Measurements from ENCODE around the gene DCAKD.

Gene DCAKD

DNA sequence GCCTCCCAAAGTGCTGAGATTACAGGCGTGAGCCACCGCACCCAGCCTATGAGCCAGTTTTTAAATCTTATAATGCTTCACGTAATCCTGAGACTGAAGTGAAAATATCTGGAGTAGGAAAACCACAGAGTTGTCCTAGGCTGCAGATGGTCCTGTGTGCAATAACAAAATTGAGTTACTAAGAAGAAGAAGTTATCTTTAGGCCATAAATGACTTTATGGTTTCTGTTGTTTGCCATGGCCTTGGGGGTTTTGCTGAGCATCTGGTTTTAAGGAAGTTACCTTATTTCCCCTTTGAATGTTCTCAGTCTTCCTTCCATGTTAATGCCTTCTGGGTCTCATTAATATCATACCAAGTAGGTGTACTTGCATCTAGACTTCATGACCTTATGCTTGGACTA is 26.2 kb upstream of the DCAKD start:
- no peak overlapping the region for H3K4me2 ChIP-seq (ENCODE audit: insufficient read depth, low read length, poor library complexity, severe bottlenecking)
- no peak overlapping the region for H2BK120ac ChIP-seq (ENCODE audit: low read depth, low read length)
- no peak overlapping the region for H3K4me3 ChIP-seq (ENCODE audit: low read length in 2 of 2)
- no peak overlapping the region for H2BK5ac ChIP-seq (ENCODE audit: low read length)
- no peak overlapping the region for H3K23ac ChIP-seq (ENCODE audit: low read depth, low read length, poor library complexity)
- H2BK15ac ChIP-seq (ENCODE audit: low read length): no peak overlapping the region
- WGBS, 2 donors (ENCODE audit: extremely low coverage in 2 of 2, insufficient read length in 2 of 2, insufficient replicate concordance in 1 of 2): no CpG with 5 or more reads among the region's 3 CpGs
- no peak overlapping the region for H3K9ac ChIP-seq (ENCODE audit: low read depth, low read length, poor library complexity)
- no peak overlapping the region for H2AFZ ChIP-seq (ENCODE audit: low read length)
- H3K14ac ChIP-seq (ENCODE audit: low read length): no peak overlapping the region
- no peaks in the 10 kb centered on the region for H3K27me3 ChIP-seq (ENCODE audit: control insufficient read depth in 3 of 3, insufficient read depth in 3 of 3, low read depth in 1 of 3, low read length in 3 of 3)
- no peak overlapping the region for H2AK5ac ChIP-seq (ENCODE audit: low read depth, low read length)
- no peak for DNase-seq (ENCODE audit: low spot score)
- H3K27ac ChIP-seq (replicated peaks; ENCODE audit: low read length): no peak overlapping the region
- H4K91ac ChIP-seq (ENCODE audit: low read depth, low read length, poor library complexity): no peak overlapping the region
- H2BK12ac ChIP-seq (ENCODE audit: low read length): no peak overlapping the region
- peaks cover 18 to 73% of the 10 kb centered on the region in 2 donors for H3K36me3 ChIP-seq (replicated peaks in 1 of 2; ENCODE audit: control insufficient read depth in 2 of 2, insufficient read depth in 2 of 2, low read length in 2 of 2)
- H3K18ac ChIP-seq (ENCODE audit: low read length): no peak overlapping the region
- H4K8ac ChIP-seq (ENCODE audit: low read depth, low read length): no peak overlapping the region
- H3K4me1 ChIP-seq (ENCODE audit: control insufficient read depth in 2 of 2, insufficient read depth in 1 of 2, low read depth in 1 of 2, low read length in 2 of 2): no peaks in the 10 kb centered on the region
- no peak overlapping the region for H3K4ac ChIP-seq (ENCODE audit: low read length)
- H3K79me1 ChIP-seq (ENCODE audit: low read depth, low read length): peaks cover 2% of the 10 kb centered on the region
- H3K9me3 ChIP-seq (replicated peaks in 1 of 2; ENCODE audit: control insufficient read depth in 2 of 2, insufficient read depth in 1 of 2, low read depth in 1 of 2, low read length in 2 of 2): no peaks in the 10 kb centered on the region

DNA sequence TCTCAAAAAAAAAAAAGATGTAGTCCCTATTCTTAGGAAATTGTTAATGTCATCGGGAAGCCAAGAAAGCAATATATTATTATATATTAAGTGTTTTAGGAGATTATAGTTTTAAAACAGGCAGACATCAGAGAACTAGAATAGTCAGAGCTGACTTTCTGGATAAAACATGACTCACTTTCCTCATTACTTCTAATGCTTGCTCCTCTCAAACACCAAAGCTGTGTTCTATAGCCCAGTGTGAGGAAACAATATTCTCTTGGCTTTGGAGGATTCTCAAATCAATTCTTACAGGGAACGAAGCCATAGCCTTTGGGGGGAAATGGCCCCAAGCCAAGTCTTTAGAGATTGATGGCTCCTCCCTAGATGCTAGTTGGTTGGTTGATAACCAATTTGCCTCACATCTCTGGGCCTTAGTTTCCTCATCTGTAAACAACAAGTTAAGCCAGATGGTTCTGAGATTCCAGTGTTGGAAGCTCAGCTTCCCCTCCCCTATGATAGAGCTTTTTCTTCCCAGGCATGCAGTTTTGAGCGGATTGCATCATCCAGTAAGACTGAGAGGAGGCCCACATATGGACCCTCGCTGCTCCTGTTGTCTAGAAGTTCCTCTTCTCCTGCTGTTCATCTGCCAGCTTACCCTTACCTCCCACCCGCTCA is 22.1 kb upstream of the DCAKD start:
- H3K27ac ChIP-seq (replicated peaks; ENCODE audit: low read length): no peak overlapping the region
- peaks cover 6% of the 10 kb centered on the region for H3K79me1 ChIP-seq (ENCODE audit: low read depth, low read length)
- H3K4me2 ChIP-seq (ENCODE audit: insufficient read depth, low read length, poor library complexity, severe bottlenecking): no peak overlapping the region
- H3K18ac ChIP-seq (ENCODE audit: low read length): no peak overlapping the region
- no CpG with 5 or more reads among the region's 5 CpGs for WGBS, 2 donors (ENCODE audit: extremely low coverage in 2 of 2, insufficient read length in 2 of 2, insufficient replicate concordance in 1 of 2)
- H3K4ac ChIP-seq (ENCODE audit: low read length): no peak overlapping the region
- H2BK5ac ChIP-seq (ENCODE audit: low read length): no peak overlapping the region
- no peak overlapping the region for H4K91ac ChIP-seq (ENCODE audit: low read depth, low read length, poor library complexity)
- H3K36me3 ChIP-seq (replicated peaks in 1 of 2; ENCODE audit: control insufficient read depth in 2 of 2, insufficient read depth in 2 of 2, low read length in 2 of 2): peaks cover 13 to 63% of the 10 kb centered on the region in 2 donors
- no peak overlapping the region for H3K9ac ChIP-seq (ENCODE audit: low read depth, low read length, poor library complexity)
- H3K4me3 ChIP-seq (ENCODE audit: low read length in 2 of 2): no peak overlapping the region
- H4K8ac ChIP-seq (ENCODE audit: low read depth, low read length): no peak overlapping the region
- no peak overlapping the region for H2BK15ac ChIP-seq (ENCODE audit: low read length)
- H3K23ac ChIP-seq (ENCODE audit: low read depth, low read length, poor library complexity): no peak overlapping the region
- no peaks in the 10 kb centered on the region for H3K4me1 ChIP-seq (ENCODE audit: control insufficient read depth in 2 of 2, insufficient read depth in 1 of 2, low read depth in 1 of 2, low read length in 2 of 2)
- DNase-seq (ENCODE audit: low spot score): no peak
- no peaks in the 10 kb centered on the region for H3K9me3 ChIP-seq (replicated peaks in 1 of 2; ENCODE audit: control insufficient read depth in 2 of 2, insufficient read depth in 1 of 2, low read depth in 1 of 2, low read length in 2 of 2)
- H3K14ac ChIP-seq (ENCODE audit: low read length): no peak overlapping the region
- no peak overlapping the region for H2BK12ac ChIP-seq (ENCODE audit: low read length)
- no peaks in the 10 kb centered on the region for H3K27me3 ChIP-seq (ENCODE audit: control insufficient read depth in 3 of 3, insufficient read depth in 3 of 3, low read depth in 1 of 3, low read length in 3 of 3)
- H2BK120ac ChIP-seq (ENCODE audit: low read depth, low read length): no peak overlapping the region
- no peak overlapping the region for H2AFZ ChIP-seq (ENCODE audit: low read length)
- H2AK5ac ChIP-seq (ENCODE audit: low read depth, low read length): no peak overlapping the region

DNA sequence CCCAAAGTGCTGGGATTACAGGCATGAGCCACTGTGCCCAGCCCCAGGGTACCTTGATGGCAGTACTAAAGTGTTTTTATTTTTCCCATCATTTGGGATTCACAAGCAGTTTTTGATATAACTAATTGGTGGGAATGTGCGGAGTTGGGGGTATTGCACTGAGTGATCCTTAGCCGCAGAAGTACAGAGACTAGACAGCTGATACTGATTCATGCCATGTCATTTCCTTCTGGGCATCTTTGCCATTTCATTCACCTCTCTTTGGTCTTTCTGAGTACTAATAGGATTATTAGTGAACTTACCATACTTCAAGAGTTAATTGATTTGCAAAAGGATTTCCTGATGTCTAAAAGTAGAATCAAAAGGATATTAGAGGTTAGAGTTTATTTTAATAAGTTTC is 19.4 kb upstream of the DCAKD start:
- Histone ChIP-seq H3K4me2 (ENCODE audit: insufficient read depth, low read length, poor library complexity, severe bottlenecking) (no peak overlapping the region), H3K18ac (ENCODE audit: low read length) (no peak overlapping the region), H4K8ac (ENCODE audit: low read depth, low read length) (no peak overlapping the region), H2AK5ac (ENCODE audit: low read depth, low read length) (no peak overlapping the region), H2AFZ (ENCODE audit: low read length) (no peak overlapping the region), H3K79me1 (ENCODE audit: low read depth, low read length) (peaks cover 8% of the 10 kb centered on the region), H3K4me1 (ENCODE audit: control insufficient read depth in 2 of 2, insufficient read depth in 1 of 2, low read depth in 1 of 2, low read length in 2 of 2) (no peaks in the 10 kb centered on the region), H3K36me3 (replicated peaks in 1 of 2; ENCODE audit: control insufficient read depth in 2 of 2, insufficient read depth in 2 of 2, low read length in 2 of 2) (peaks cover 13 to 64% of the 10 kb centered on the region in 2 donors), H2BK15ac (ENCODE audit: low read length) (no peak overlapping the region), H2BK5ac (ENCODE audit: low read length) (no peak overlapping the region), H3K23ac (ENCODE audit: low read depth, low read length, poor library complexity) (no peak overlapping the region), H3K9ac (ENCODE audit: low read depth, low read length, poor library complexity) (no peak overlapping the region), H3K4ac (ENCODE audit: low read length) (no peak overlapping the region), H3K9me3 (replicated peaks in 1 of 2; ENCODE audit: control insufficient read depth in 2 of 2, insufficient read depth in 1 of 2, low read depth in 1 of 2, low read length in 2 of 2) (no peaks in the 10 kb centered on the region), H3K27me3 (ENCODE audit: control insufficient read depth in 3 of 3, insufficient read depth in 3 of 3, low read depth in 1 of 3, low read length in 3 of 3) (no peaks in the 10 kb centered on the region), H4K91ac (ENCODE audit: low read depth, low read length, poor library complexity) (no peak overlapping the region), H3K27ac (replicated peaks; ENCODE audit: low read length) (no peak overlapping the region), H3K14ac (ENCODE audit: low read length) (no peak overlapping the region), H2BK120ac (ENCODE audit: low read depth, low read length) (no peak overlapping the region), H2BK12ac (ENCODE audit: low read length) (no peak overlapping the region), H3K4me3 (ENCODE audit: low read length in 2 of 2) (no peak overlapping the region)
- no CpG with 5 or more reads among the region's 2 CpGs for WGBS, 2 donors (ENCODE audit: extremely low coverage in 2 of 2, insufficient read length in 2 of 2, insufficient replicate concordance in 1 of 2)
- DNase-seq (ENCODE audit: low spot score): no peak

DNA sequence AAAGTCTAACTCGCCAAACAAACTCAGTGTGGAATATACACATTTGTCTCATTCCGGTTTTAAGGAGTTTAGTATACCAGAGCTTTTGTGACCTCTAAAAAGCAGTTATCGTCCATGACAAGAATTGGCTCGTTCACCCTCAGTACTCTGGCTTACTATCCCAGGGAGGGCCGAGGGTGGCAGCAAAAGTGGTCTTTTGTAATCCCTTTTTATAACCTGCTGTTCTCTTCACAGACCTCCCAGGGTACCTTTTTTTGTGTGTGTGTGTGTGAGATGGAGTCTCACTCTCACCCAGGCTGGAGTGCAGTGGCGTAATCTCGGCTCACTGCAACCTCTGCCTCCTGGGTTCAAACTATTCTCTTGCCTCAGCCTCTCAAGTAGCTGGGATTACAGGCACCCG is 18.6 kb upstream of the DCAKD start:
- Histone ChIP-seq H3K27me3 (ENCODE audit: control insufficient read depth in 3 of 3, insufficient read depth in 3 of 3, low read depth in 1 of 3, low read length in 3 of 3) (no peaks in the 10 kb centered on the region), H3K36me3 (replicated peaks in 1 of 2; ENCODE audit: control insufficient read depth in 2 of 2, insufficient read depth in 2 of 2, low read length in 2 of 2) (peaks cover 10 to 59% of the 10 kb centered on the region in 2 donors), H3K9me3 (replicated peaks in 1 of 2; ENCODE audit: control insufficient read depth in 2 of 2, insufficient read depth in 1 of 2, low read depth in 1 of 2, low read length in 2 of 2) (no peaks in the 10 kb centered on the region), H2BK5ac (ENCODE audit: low read length) (no peak overlapping the region), H2AK5ac (ENCODE audit: low read depth, low read length) (no peak overlapping the region), H2BK12ac (ENCODE audit: low read length) (no peak overlapping the region), H3K4me1 (ENCODE audit: control insufficient read depth in 2 of 2, insufficient read depth in 1 of 2, low read depth in 1 of 2, low read length in 2 of 2) (no peaks in the 10 kb centered on the region), H3K14ac (ENCODE audit: low read length) (no peak overlapping the region), H3K4me3 (ENCODE audit: low read length in 2 of 2) (no peak overlapping the region), H2BK120ac (ENCODE audit: low read depth, low read length) (no peak overlapping the region), H3K9ac (ENCODE audit: low read depth, low read length, poor library complexity) (no peak overlapping the region), H3K23ac (ENCODE audit: low read depth, low read length, poor library complexity) (no peak overlapping the region), H3K79me1 (ENCODE audit: low read depth, low read length) (peaks cover 8% of the 10 kb centered on the region), H3K18ac (ENCODE audit: low read length) (no peak overlapping the region), H4K91ac (ENCODE audit: low read depth, low read length, poor library complexity) (no peak overlapping the region), H3K4ac (ENCODE audit: low read length) (no peak overlapping the region), H4K8ac (ENCODE audit: low read depth, low read length) (no peak overlapping the region), H2AFZ (ENCODE audit: low read length) (no peak overlapping the region), H2BK15ac (ENCODE audit: low read length) (no peak overlapping the region), H3K27ac (replicated peaks; ENCODE audit: low read length) (no peak overlapping the region), H3K4me2 (ENCODE audit: insufficient read depth, low read length, poor library complexity, severe bottlenecking) (no peak overlapping the region)
- no peak for DNase-seq (ENCODE audit: low spot score)
- no CpG with 5 or more reads among the region's 8 CpGs for WGBS, 2 donors (ENCODE audit: extremely low coverage in 2 of 2, insufficient read length in 2 of 2, insufficient replicate concordance in 1 of 2)

Data from neuronal stem cell (in vitro differentiated cells).